Inflammatory macrophage treated with lipopolysaccharide for 1 hour (primary cell): Measurements from ENCODE around the gene PSPC1.
"Not testable (repeated sequence)": the region's sequence is repeated elsewhere in the genome, so short reads cannot be mapped to it uniquely, and the experiment has no call there.

Source experiments
- DNase-seq, 2 donors: peaks; one replicate each; pipeline ENCODE4 v3.0.0-alpha.2; 2020 to 2022

PSPC1 gene

DNA sequence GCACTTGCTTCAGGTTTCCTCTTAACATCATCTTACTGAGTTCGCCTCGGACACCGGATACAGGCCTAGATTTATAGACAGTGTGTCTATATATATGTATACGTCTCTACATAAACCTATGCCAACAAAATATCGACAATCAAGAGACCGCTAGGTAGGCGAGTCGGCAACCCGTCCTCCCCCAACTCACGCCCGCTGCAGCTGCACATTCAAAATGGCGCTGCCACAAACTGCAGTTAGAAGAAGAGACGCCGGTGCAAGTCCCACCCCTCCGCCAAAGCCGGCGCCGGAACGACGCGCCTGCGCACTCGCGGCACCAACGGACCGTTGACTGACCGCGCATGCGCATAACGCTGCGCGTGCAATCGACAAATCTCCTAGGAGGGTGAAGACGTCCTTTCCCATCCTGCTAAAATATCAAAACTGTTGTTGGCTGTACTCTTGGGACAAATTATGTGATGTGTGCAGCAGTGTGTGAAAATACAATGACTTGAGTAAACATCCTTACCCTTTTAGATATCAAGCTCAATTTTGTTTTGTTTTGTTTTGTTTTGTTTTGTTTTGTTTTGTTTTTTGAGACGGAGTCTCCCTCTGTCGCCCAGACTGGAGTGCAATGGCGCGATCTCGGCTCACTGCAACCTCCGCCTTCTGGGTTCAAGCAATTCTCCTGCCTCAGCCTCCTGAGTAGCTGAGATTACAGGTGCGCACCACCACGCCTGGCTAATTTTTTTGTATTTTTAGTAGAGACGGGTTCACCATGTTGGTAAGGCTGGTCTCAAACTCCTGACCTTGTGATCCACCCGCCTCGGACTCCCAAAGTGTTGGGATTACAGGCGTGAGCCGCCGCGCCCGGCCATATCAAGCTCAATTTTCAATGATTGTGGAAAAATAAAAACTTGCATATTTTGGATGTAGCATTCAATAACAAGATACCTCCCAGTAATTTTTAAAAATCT, at the start of gene PSPC1:
Gene PSPC1, minus strand, starts transcription at position 219 of the 956 bp plus-strand sequence. Its CDS starts 188 bp downstream, at position 31.
- peak; percentile 94 to 97 for DNase-seq

GRCh38 chr13:19822673-19823072, 39.9 kb upstream of the PSPC1 start:
- no peak for DNase-seq

DNA sequence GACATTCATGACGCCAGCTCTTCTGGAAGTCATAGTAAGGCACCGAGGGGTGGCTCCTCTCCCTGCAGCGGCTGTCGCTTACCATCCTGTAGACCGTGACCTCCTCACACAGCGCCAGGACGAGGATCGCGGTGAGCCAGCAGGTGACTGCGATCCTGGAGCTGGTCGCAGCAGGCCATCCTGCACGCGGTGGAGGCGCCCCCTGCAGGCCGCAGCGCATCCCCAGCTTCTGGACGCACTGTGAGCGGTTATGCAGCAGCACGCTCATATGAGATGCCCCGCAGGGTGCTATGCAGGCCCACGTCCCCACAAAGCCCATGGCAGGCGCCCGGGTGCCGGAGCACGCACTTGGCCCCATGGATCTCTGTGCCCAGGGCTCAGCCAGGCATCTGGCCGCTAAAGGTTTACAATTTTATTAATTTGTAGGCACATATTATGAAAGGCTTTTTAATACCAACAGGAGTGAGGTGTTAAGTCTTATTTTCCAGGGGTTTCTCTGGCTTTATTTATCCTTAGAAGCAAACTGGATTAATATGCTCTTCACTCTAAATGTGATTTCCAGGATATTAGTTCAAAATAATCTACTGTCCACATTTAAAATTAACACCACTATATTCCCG, 35.6 kb upstream of the PSPC1 start:
- DNase-seq: peak in 1 of 2 donors; percentile 27

DNA sequence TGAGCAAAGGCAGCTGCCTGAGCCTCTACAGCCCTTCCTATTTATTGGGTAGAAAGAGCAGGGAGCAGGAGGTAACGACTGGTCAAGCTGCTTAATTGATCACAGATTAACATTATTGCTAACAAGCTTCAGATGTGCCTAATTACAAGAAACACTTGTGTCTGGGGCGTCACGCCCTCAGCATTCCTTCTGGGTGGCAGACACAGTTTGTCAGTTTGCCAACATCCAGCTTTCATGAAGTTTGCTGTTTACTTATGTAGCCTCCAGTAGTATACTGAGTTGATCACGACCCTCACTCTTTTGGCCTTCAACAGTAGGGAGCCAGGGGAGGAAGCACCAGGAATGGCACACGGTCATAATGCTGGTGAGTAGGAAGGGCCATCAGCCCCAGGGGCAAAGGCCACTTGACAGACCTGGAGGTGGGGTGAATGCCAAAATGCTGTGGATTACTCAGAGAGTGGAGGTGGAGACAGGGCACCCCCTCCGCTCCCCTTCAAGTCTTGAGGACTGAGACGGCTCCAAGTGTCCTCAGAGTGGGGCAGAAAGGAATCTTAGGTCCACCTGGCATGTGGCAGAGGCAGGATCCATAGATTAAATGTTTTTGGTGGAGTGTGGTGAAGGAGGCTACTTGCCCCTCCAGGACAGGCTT, 34.9 kb upstream of the PSPC1 start:
- DNase-seq: no peak

GRCh38 chr13:19817106-19817505, 34.4 kb upstream of the PSPC1 start:
- DNase-seq: no peak

DNA sequence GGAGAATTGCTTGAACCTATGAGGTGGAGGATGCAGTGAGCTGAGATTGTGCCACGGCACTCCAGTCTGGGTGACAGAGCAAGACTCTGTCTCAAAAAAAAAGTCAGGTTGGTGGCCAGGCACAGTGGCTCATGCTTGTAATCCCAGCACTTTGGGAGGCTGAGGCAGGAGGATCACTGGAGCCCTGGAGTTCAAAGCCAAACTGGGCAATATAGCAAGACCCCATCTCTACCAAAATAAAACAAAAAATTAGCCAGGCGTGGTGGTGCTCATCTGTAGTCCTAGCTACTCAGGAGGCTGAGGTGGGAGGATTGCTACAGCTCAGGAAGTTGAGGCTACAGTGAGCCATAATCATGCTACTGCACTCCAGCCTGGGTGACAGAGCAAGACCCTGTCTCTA, 33.1 kb upstream of the PSPC1 start:
- not testable (repeated sequence) for DNase-seq

GRCh38 chr13:19810996-19811881, 28.5 kb upstream of the PSPC1 start:
- no peak for DNase-seq

GRCh38 chr13:19810151-19810550, 27.4 kb upstream of the PSPC1 start:
- DNase-seq: no peak

GRCh38 chr13:19805765-19806164, 23.0 kb upstream of the PSPC1 start:
- no peak for DNase-seq

GRCh38 chr13:19795956-19796355, 13.2 kb upstream of the PSPC1 start:
- peak in 1 of 2 donors; percentile 25 for DNase-seq

DNA sequence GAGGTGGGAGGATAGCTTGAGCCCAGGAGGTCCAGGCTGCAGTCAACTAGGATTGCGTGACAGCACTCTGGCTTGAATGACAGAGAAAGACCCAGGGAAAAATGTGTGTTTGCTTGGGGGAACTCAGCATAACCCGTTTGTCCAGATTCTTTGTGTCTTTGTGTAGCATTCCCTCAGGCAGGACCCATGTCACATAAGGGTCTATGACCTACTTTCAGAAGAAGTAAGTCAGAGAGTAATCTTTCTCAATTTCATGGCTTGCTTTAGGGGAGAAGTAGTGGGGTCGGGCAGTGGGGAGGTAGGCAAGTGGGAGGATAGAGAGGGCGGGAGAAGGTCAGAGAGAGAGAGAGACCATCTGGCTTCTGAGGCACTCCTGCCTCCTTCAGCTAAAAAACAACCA, 11.9 kb upstream of the PSPC1 start:
- no peak for DNase-seq

DNA sequence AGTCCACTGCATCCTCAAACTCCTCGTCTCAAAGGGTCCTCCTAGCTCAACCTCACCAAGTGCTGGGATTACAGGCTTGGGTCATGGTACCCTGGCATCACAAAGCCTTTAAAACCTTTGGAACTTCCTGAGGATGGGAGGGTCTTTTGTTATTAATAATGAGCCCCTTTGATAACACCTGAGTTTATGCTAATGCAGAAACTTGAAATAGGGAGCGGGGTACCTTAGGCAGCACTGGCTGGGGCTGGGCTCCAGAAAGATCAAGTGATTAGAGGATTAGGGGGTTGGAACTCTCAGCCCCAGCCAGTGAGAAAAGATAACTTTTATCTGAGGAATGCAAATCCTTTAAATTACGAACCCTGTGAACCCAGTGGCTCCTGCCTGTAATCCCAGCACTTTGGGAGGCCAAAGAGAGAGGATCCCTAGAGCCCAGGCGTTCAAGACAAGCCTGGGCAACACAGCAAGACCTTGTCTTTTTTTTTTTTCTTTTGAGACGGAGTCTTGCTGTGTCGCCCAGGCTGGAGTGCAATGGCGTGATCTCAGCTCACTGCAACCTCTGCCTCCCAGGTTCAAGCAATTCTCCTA, 9.3 kb upstream of the PSPC1 start:
- no peak for DNase-seq

GRCh38 chr13:19782049-19782726, 557 bp downstream of the PSPC1 start:
- peak; percentile 50 to 53 for DNase-seq

DNA sequence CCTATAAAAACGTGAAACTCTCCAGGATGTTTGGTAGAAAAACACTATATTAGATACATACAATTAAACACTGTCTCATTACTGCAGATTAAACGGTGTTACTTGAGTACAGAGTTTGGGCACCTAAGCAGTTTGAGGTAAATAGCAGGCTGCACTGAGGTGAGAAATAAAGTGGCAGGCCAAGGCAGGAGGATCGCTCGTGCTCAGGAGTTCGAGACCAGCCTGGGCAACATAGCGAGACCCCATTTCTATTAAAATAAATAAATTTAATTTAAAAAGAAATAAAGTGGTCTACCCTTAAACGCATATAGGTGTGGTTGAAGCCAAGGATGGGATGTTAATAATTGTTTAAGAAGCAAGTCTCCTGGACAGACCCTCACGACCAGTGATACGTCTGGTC, 1.2 kb downstream of the PSPC1 start:
- no peak for DNase-seq

GRCh38 chr13:19780753-19781418, 1.9 kb downstream of the PSPC1 start:
- DNase-seq: not testable (repeated sequence)

- DNase-seq: no peak
Measured at GRCh38 chr13:19772306-19772705, 10.4 kb downstream of the PSPC1 start.

GRCh38 chr13:19769854-19770253, 12.9 kb downstream of the PSPC1 start:
- DNase-seq: no peak

GRCh38 chr13:19767966-19768365, 14.8 kb downstream of the PSPC1 start:
- no peak for DNase-seq

DNA sequence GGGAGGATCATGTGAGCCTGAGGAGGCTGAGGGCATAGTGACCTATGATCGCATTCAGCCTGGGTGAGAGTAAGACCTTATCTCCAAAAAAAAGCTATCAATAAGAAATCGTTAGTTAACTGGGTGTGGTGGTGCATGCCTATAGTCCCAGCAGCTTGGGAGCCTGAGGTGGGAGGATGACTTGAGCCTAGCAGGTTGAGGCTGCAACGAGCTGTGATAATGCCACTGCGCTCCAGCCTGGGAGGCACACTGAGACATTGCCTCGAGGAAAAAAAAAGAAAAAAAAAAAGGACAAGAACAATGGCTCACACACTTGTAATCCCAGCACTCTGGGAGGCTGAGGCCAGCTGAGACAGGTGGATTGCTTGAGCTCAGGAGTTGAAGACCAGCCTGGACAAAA, 16.2 kb downstream of the PSPC1 start:
- no peak for DNase-seq

GRCh38 chr13:19764237-19764636, 18.5 kb downstream of the PSPC1 start:
- no peak for DNase-seq

- no peak for DNase-seq
Measured at GRCh38 chr13:19763618-19764017, 19.1 kb downstream of the PSPC1 start.
